Naive B cell (primary cell): ENCODE data around the gene VASN. TPM values are rescaled to one million over a fixed set of nuclear protein-coding genes. Genes with fewer than 3 reads are reported as not detected.
"Not testable (repeated sequence)": the region's sequence is repeated elsewhere in the genome, so short reads cannot be mapped to it uniquely, and the experiment has no call there.

ENCODE experiments used
- ATAC-seq, 2 donors: fragments of 150-1000 bp; cut with Tn5 transposase; 2 replicates each; pipeline ENCODE4 v1.10.0; 2021; ENCODE audit warnings: low read depth in 2 of 2, mild to moderate bottlenecking in 2 of 2, moderate library complexity in 2 of 2
- DNase-seq: peaks from one replicate; pipeline ENCODE4 v3.0.0; 2022
- H3K27ac Mint-ChIP-seq, 6 donors: one replicate each; pipeline ENCODE4 v1.8.0; 2020 to 2022; ENCODE audit warnings: mild to moderate bottlenecking in 6 of 6, mixed read lengths in 6 of 6, moderate library complexity in 5 of 6, inconsistent platforms in 2 of 6
- H3K27me3 Mint-ChIP-seq, 3 donors: one replicate each; pipeline ENCODE4 v1.8.0; 2021 to 2022; ENCODE audit warnings: mixed read lengths in 3 of 3, mild to moderate bottlenecking in 1 of 3
- H3K36me3 Mint-ChIP-seq, 2 donors: one replicate each; pipeline ENCODE4 v1.8.0; 2020 to 2022; ENCODE audit warnings: mixed read lengths in 2 of 2, inconsistent platforms in 1 of 2, mild to moderate bottlenecking in 1 of 2
- H3K4me1 Mint-ChIP-seq, 3 donors: one replicate each; pipeline ENCODE4 v1.8.0; 2020 to 2022; ENCODE audit warnings: mixed read lengths in 3 of 3, inconsistent platforms in 1 of 3, mild to moderate bottlenecking in 1 of 3, moderate library complexity in 1 of 3
- H3K4me3 Mint-ChIP-seq, 8 donors: one replicate each; pipeline ENCODE4 v1.8.0; 2020 to 2022; ENCODE audit warnings: mild to moderate bottlenecking in 8 of 8, mixed read lengths in 8 of 8, moderate library complexity in 8 of 8, inconsistent platforms in 2 of 8
- H3K9me3 Mint-ChIP-seq, 7 donors: one replicate each; pipeline ENCODE4 v1.8.0; 2020 to 2022; ENCODE audit warnings: mixed read lengths in 7 of 7, mild to moderate bottlenecking in 5 of 7, inconsistent platforms in 2 of 7, moderate library complexity in 1 of 7
- polyA plus RNA-seq, 6 donors: library from polyadenylated mRNA; unstranded; fragments of 300-500 nt; fragmentation: Illumina TruSeq; gene quantifications; one replicate each; pipeline ENCODE4 v1.2.3, GENCODE V29; 2021; ENCODE audit warnings: low read depth in 6 of 6

The VASN gene
- polyA plus RNA-seq, 6 donors from 2014 or later, result 0.13 to 0.21 (median 0.16) TPM; not detected in 3

GRCh38 chr16:4390266-4391260 is 18.9 kb downstream of the VASN start:
- no peak for ATAC-seq
- Mint-ChIP-seq H3K27ac (peak overlapping the region in 3 of 6 donors; percentile 62 to 85 (median 84)), H3K9me3 (no peaks in the 10 kb centered on the region), H3K27me3 (no peaks in the 10 kb centered on the region), H3K36me3 (peaks cover 3 to 4% of the 10 kb centered on the region in 2 donors), H3K4me3 (peak overlapping the region in 2 of 8 donors; percentile 29 to 58), H3K4me1 (peaks cover 1 to 3% (median 2%) of the 10 kb centered on the region in 3 donors)
- DNase-seq, result no peak

- H3K4me1 Mint-ChIP-seq, result peaks cover 3 to 5% (median 3%) of the 10 kb centered on the region in 3 donors
- ATAC-seq (peak; percentile 15 to 17), DNase-seq (no peak)
- H3K27ac Mint-ChIP-seq, result peak overlapping the region in 1 of 6 donors; percentile 84
- H3K4me3 Mint-ChIP-seq, result peak overlapping the region in 1 of 8 donors; percentile 21
- H3K9me3 Mint-ChIP-seq, result no peaks in the 10 kb centered on the region
- H3K36me3 Mint-ChIP-seq, result peaks cover 4 to 7% of the 10 kb centered on the region in 2 donors
- no peaks in the 10 kb centered on the region for H3K27me3 Mint-ChIP-seq
Measured at GRCh38 chr16:4391631-4392381, 20.2 kb downstream of the VASN start.

GRCh38 chr16:4392382-4393239 is 21.0 kb downstream of the VASN start:
- H3K4me3 Mint-ChIP-seq, result no peak overlapping the region
- no peak for ATAC-seq
- peak overlapping the region in 1 of 6 donors; percentile 69 for H3K27ac Mint-ChIP-seq

GRCh38 chr16:4393240-4393600 is 21.6 kb downstream of the VASN start:
- DNase-seq (no peak), ATAC-seq (no peak)
- no peaks in the 10 kb centered on the region for H3K27me3 Mint-ChIP-seq
- peaks cover 3 to 5% (median 3%) of the 10 kb centered on the region in 3 donors for H3K4me1 Mint-ChIP-seq
- H3K36me3 Mint-ChIP-seq, result peaks cover 4 to 7% of the 10 kb centered on the region in 2 donors
- H3K4me3 Mint-ChIP-seq, result peak overlapping the region in 1 of 8 donors; percentile 20
- no peaks in the 10 kb centered on the region for H3K9me3 Mint-ChIP-seq
- peak overlapping the region in 1 of 6 donors; percentile 76 for H3K27ac Mint-ChIP-seq

More at GRCh38 chr16:4392382-4393239, 21.0 kb downstream of the VASN start:
- no peak for DNase-seq
- Mint-ChIP-seq H3K36me3 (peaks cover 4 to 7% of the 10 kb centered on the region in 2 donors), H3K4me1 (peaks cover 3 to 5% (median 3%) of the 10 kb centered on the region in 3 donors), H3K27me3 (no peaks in the 10 kb centered on the region), H3K9me3 (no peaks in the 10 kb centered on the region)

GRCh38 chr16:4393850-4394249 is 22.2 kb downstream of the VASN start:
- H3K9me3 Mint-ChIP-seq, ATAC-seq, H3K4me1 Mint-ChIP-seq, H3K27me3 Mint-ChIP-seq, DNase-seq, H3K36me3 Mint-ChIP-seq, H3K4me3 Mint-ChIP-seq: not testable (repeated sequence)
- H3K27ac Mint-ChIP-seq, result peak overlapping the region in 1 of 6 donors; percentile 76

GRCh38 chr16:4395055-4395726 is 23.5 kb downstream of the VASN start:
- H3K27ac Mint-ChIP-seq, result peak overlapping the region in 3 of 6 donors; percentile 7 to 96 (median 45)
- DNase-seq, result no peak
- H3K9me3 Mint-ChIP-seq, result no peaks in the 10 kb centered on the region
- H3K4me1 Mint-ChIP-seq, result peaks cover 3 to 10% (median 5%) of the 10 kb centered on the region in 3 donors
- H3K27me3 Mint-ChIP-seq, result no peaks in the 10 kb centered on the region
- H3K36me3 Mint-ChIP-seq, result peaks cover 4 to 12% of the 10 kb centered on the region in 2 donors
- no peak for ATAC-seq
- H3K4me3 Mint-ChIP-seq, result no peak overlapping the region

GRCh38 chr16:4399001-4399730 is 27.5 kb downstream of the VASN start:
- Mint-ChIP-seq H3K27me3 (no peaks in the 10 kb centered on the region), H3K9me3 (no peaks in the 10 kb centered on the region), H3K4me1 (peaks cover 5 to 24% (median 12%) of the 10 kb centered on the region in 3 donors), H3K36me3 (peaks cover 4 to 24% of the 10 kb centered on the region in 2 donors), H3K27ac (peak overlapping the region in 2 of 6 donors; percentile 19 to 24), H3K4me3 (no peak overlapping the region)
- DNase-seq (no peak), ATAC-seq (no peak)

- peak overlapping the region in 4 of 6 donors; percentile 42 to 92 (median 84) for H3K27ac Mint-ChIP-seq
- peaks cover 5 to 19% (median 19%) of the 10 kb centered on the region in 3 donors for H3K4me1 Mint-ChIP-seq
- ATAC-seq (no peak), DNase-seq (no peak)
- H3K9me3 Mint-ChIP-seq, result no peaks in the 10 kb centered on the region
- H3K27me3 Mint-ChIP-seq, result no peaks in the 10 kb centered on the region
- peak overlapping the region in 2 of 8 donors; percentile 51 to 52 for H3K4me3 Mint-ChIP-seq
- H3K36me3 Mint-ChIP-seq, result peaks cover 5 to 33% of the 10 kb centered on the region in 2 donors
Measured at GRCh38 chr16:4401094-4401501, 29.4 kb downstream of the VASN start.

GRCh38 chr16:4401510-4401909 is 29.9 kb downstream of the VASN start:
- H3K36me3 Mint-ChIP-seq, result peaks cover 5 to 34% of the 10 kb centered on the region in 2 donors
- H3K4me3 Mint-ChIP-seq, result peak overlapping the region in 3 of 8 donors; percentile 51 to 71 (median 52)
- peaks cover 5 to 19% (median 19%) of the 10 kb centered on the region in 3 donors for H3K4me1 Mint-ChIP-seq
- DNase-seq, result no peak
- H3K27ac Mint-ChIP-seq, result peak overlapping the region in 3 of 6 donors; percentile 42 to 92 (median 87)
- ATAC-seq, result no peak
- no peaks in the 10 kb centered on the region for H3K27me3 Mint-ChIP-seq
- no peaks in the 10 kb centered on the region for H3K9me3 Mint-ChIP-seq

GRCh38 chr16:4402439-4403132 is 30.9 kb downstream of the VASN start:
- ATAC-seq (peak; percentile 61 to 72), DNase-seq (peak; percentile 60)
- peak overlapping the region in 4 of 6 donors; percentile 26 to 92 (median 80) for H3K27ac Mint-ChIP-seq
- H3K36me3 Mint-ChIP-seq, result peaks cover 5 to 34% of the 10 kb centered on the region in 2 donors
- H3K27me3 Mint-ChIP-seq, result no peaks in the 10 kb centered on the region
- H3K4me1 Mint-ChIP-seq, result peaks cover 5 to 19% (median 19%) of the 10 kb centered on the region in 3 donors
- no peaks in the 10 kb centered on the region for H3K9me3 Mint-ChIP-seq
- H3K4me3 Mint-ChIP-seq, result peak overlapping the region in 2 of 8 donors; percentile 47 to 51
